ENCODE results near the gene PHACTR1.

GRCh38 chr6:13308332-13308731 lies 591.8 kb downstream of the PHACTR1 start:
- no peak for TF ChIP-seq CTCF (conservative IDR thresholded peaks at IDR 0.05; ENCODE audit: low read depth, low read length)
- TF ChIP-seq POLR2A (IDR thresholded peaks at IDR 0.05; ENCODE audit: low read depth, low read length): no peak
- TF ChIP-seq CEBPB (IDR thresholded peaks at IDR 0.05; ENCODE audit: low read depth, low read length): no peak
- no peak for TF ChIP-seq RFX5 (IDR thresholded peaks at IDR 0.05; ENCODE audit: low read depth, low read length)
- no peak for TF ChIP-seq MXI1 (IDR thresholded peaks at IDR 0.05; ENCODE audit: borderline replicate concordance, low read depth, low read length)
- no peak for TF ChIP-seq BHLHE40 (IDR thresholded peaks at IDR 0.05; ENCODE audit: low read depth, low read length)
- no peak for TF ChIP-seq RAD21 (IDR thresholded peaks at IDR 0.05; ENCODE audit: low read length)
- TF ChIP-seq FOS (IDR thresholded peaks at IDR 0.05; ENCODE audit: low read depth, low read length): no peak
- TF ChIP-seq, protein P1, sequence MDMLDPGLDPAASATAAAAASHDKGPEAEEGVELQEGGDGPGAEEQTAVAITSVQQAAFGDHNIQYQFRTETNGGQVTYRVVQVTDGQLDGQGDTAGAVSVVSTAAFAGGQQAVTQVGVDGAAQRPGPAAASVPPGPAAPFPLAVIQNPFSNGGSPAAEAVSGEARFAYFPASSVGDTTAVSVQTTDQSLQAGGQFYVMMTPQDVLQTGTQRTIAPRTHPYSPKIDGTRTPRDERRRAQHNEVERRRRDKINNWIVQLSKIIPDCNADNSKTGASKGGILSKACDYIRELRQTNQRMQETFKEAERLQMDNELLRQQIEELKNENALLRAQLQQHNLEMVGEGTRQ (IDR thresholded peaks at IDR 0.05; ENCODE audit: low read depth, low read length): no peak
